ENCODE results near the gene PGM2. TPM values are rescaled to one million over a fixed set of nuclear protein-coding genes. Genes with fewer than 3 reads are reported as not detected.

The PGM2 gene
- total RNA-seq, 1 donor, result 20.3 TPM

- TF ChIP-seq, protein P1, sequence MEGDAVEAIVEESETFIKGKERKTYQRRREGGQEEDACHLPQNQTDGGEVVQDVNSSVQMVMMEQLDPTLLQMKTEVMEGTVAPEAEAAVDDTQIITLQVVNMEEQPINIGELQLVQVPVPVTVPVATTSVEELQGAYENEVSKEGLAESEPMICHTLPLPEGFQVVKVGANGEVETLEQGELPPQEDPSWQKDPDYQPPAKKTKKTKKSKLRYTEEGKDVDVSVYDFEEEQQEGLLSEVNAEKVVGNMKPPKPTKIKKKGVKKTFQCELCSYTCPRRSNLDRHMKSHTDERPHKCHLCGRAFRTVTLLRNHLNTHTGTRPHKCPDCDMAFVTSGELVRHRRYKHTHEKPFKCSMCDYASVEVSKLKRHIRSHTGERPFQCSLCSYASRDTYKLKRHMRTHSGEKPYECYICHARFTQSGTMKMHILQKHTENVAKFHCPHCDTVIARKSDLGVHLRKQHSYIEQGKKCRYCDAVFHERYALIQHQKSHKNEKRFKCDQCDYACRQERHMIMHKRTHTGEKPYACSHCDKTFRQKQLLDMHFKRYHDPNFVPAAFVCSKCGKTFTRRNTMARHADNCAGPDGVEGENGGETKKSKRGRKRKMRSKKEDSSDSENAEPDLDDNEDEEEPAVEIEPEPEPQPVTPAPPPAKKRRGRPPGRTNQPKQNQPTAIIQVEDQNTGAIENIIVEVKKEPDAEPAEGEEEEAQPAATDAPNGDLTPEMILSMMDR (IDR thresholded peaks at IDR 0.05; ENCODE audit: extremely low read depth, low read depth, low read length), result no peak
- H3K9me3 ChIP-seq (ENCODE audit: low read depth, low read length), result no peaks in the 10 kb centered on the region
- no peak overlapping the region for H3K27ac ChIP-seq (ENCODE audit: low read depth, low read length)
- no peak overlapping the region for H3K4me3 ChIP-seq (ENCODE audit: insufficient read depth, low read length)
- no peaks in the 10 kb centered on the region for H4K20me1 ChIP-seq (ENCODE audit: insufficient read depth, low read length)
- peaks cover 8% of the 10 kb centered on the region for H3K4me1 ChIP-seq (ENCODE audit: insufficient read depth, low read length)
- H3K4me2 ChIP-seq (ENCODE audit: insufficient read depth, low read length), result no peak overlapping the region
- no peaks in the 10 kb centered on the region for H3K79me2 ChIP-seq (ENCODE audit: insufficient read depth, low read length)
- no peak overlapping the region for H2AFZ ChIP-seq (ENCODE audit: low read length)
- H3K27me3 ChIP-seq (ENCODE audit: insufficient read depth, low read length), result no peaks in the 10 kb centered on the region
- no peaks in the 10 kb centered on the region for H3K36me3 ChIP-seq (ENCODE audit: insufficient read depth, low read length)
- no peak for DNase-seq (ENCODE audit: insufficient read length, low spot score, missing footprints)
These were observed 52.9 kb downstream of the PGM2 start for GRCh38 chr4:37879365-37879764.

- no peak for DNase-seq (ENCODE audit: insufficient read length, low spot score, missing footprints)
- Histone ChIP-seq H3K27ac (ENCODE audit: low read depth, low read length) (no peak overlapping the region), H3K79me2 (ENCODE audit: insufficient read depth, low read length) (no peaks in the 10 kb centered on the region), H4K20me1 (ENCODE audit: insufficient read depth, low read length) (no peaks in the 10 kb centered on the region), H2AFZ (ENCODE audit: low read length) (no peak overlapping the region), H3K36me3 (ENCODE audit: insufficient read depth, low read length) (no peaks in the 10 kb centered on the region), H3K4me3 (ENCODE audit: insufficient read depth, low read length) (no peak overlapping the region), H3K27me3 (ENCODE audit: insufficient read depth, low read length) (no peaks in the 10 kb centered on the region), H3K9me3 (ENCODE audit: low read depth, low read length) (no peaks in the 10 kb centered on the region), H3K4me1 (ENCODE audit: insufficient read depth, low read length) (no peaks in the 10 kb centered on the region), H3K4me2 (ENCODE audit: insufficient read depth, low read length) (no peak overlapping the region)
- TF ChIP-seq, protein P1 (IDR thresholded peaks at IDR 0.05; ENCODE audit: extremely low read depth, low read depth, low read length), result no peak
These were observed 55.3 kb downstream of the PGM2 start for GRCh38 chr4:37881811-37882210.

DNA sequence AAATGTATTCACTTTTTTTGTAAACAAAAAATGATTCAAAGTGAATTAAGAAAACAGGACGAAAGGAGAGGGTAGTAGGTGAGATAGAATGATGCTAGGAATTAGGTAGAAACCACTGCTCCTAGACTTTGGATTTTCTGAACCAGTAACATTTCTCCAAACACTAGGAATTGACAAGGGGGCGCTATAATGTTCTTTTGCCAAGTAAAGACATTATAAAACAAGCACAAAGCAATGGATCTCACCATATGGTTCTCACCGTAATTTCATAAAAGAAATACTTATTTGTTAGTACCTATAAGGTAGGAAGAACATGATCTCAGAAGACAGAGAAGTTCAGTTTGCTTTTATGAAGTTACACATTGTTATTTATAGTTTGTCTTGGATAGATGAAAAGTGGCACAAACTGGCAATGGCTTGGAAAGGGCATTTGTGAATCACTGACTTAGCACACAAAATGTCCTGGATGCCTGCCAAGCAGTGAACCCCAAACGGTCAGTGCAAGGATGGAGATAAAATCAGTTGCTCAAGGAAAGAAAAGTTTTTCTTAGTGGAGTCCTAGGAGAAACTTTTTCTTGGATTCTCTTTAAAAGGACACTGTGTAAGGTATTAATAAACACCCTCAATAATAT lies 56.3 kb downstream of the PGM2 start:
- TF ChIP-seq, protein P1 (IDR thresholded peaks at IDR 0.05; ENCODE audit: extremely low read depth, low read depth, low read length), result peak; percentile 37
- H3K4me1 ChIP-seq (ENCODE audit: insufficient read depth, low read length), result no peaks in the 10 kb centered on the region
- no peaks in the 10 kb centered on the region for H3K36me3 ChIP-seq (ENCODE audit: insufficient read depth, low read length)
- H4K20me1 ChIP-seq (ENCODE audit: insufficient read depth, low read length), result no peaks in the 10 kb centered on the region
- no peak overlapping the region for H3K4me3 ChIP-seq (ENCODE audit: insufficient read depth, low read length)
- no peak overlapping the region for H3K4me2 ChIP-seq (ENCODE audit: insufficient read depth, low read length)
- DNase-seq (ENCODE audit: insufficient read length, low spot score, missing footprints), result no peak
- no peak overlapping the region for H3K27ac ChIP-seq (ENCODE audit: low read depth, low read length)
- H3K79me2 ChIP-seq (ENCODE audit: insufficient read depth, low read length), result no peaks in the 10 kb centered on the region
- H3K27me3 ChIP-seq (ENCODE audit: insufficient read depth, low read length), result no peaks in the 10 kb centered on the region
- H2AFZ ChIP-seq (ENCODE audit: low read length), result no peak overlapping the region
- H3K9me3 ChIP-seq (ENCODE audit: low read depth, low read length), result no peaks in the 10 kb centered on the region

- Histone ChIP-seq H3K4me3 (ENCODE audit: insufficient read depth, low read length) (no peak overlapping the region), H2AFZ (ENCODE audit: low read length) (peak overlapping the region; percentile 21), H4K20me1 (ENCODE audit: insufficient read depth, low read length) (no peaks in the 10 kb centered on the region), H3K79me2 (ENCODE audit: insufficient read depth, low read length) (no peaks in the 10 kb centered on the region), H3K9me3 (ENCODE audit: low read depth, low read length) (no peaks in the 10 kb centered on the region), H3K27me3 (ENCODE audit: insufficient read depth, low read length) (peaks cover 4% of the 10 kb centered on the region), H3K36me3 (ENCODE audit: insufficient read depth, low read length) (no peaks in the 10 kb centered on the region), H3K4me1 (ENCODE audit: insufficient read depth, low read length) (peaks cover 3% of the 10 kb centered on the region), H3K27ac (ENCODE audit: low read depth, low read length) (no peak overlapping the region), H3K4me2 (ENCODE audit: insufficient read depth, low read length) (peak overlapping the region; percentile 33)
- peak; percentile 32 for DNase-seq (ENCODE audit: insufficient read length, low spot score, missing footprints)
- TF ChIP-seq, protein P1 (IDR thresholded peaks at IDR 0.05; ENCODE audit: extremely low read depth, low read depth, low read length), result no peak
These were observed 58.5 kb downstream of the PGM2 start for GRCh38 chr4:37884855-37885487.
